Natural killer cell (primary cell): ENCODE data around the gene RNF223. TPM values are rescaled to one million over a fixed set of nuclear protein-coding genes. Genes with fewer than 3 reads are reported as not detected.

Experiments
- ATAC-seq, 3 donors: fragments of 150-1000 bp in 2 of 3; fragments of 200-7000 bp in 1 of 3; cut with Tn5 transposase; 1 replicate in 1 of 3; 2 replicates in 2 of 3; pipeline ENCODE4 v1.10.0; 2021; ENCODE audit warnings: mild to moderate bottlenecking in 2 of 3, moderate library complexity in 2 of 3
- DNase-seq, 2 donors: peaks; one replicate each; pipeline versions ENCODE4 v3.0.0 to v3.0.0-alpha.2; 2013 to 2021; ENCODE audit warnings: mixed read lengths in 1 of 2
- H3K27ac ChIP-seq: one replicate; pipeline ENCODE4 v1.5.1; 2013; ENCODE audit warnings: mild to moderate bottlenecking, low read length
- H3K27me3 ChIP-seq: one replicate; pipeline ENCODE4 v1.6.1; 2013; ENCODE audit warnings: low read length; ENCODE audit not compliant: control insufficient read depth, insufficient read depth
- H3K36me3 ChIP-seq: one replicate; pipeline ENCODE4 v1.6.1; 2013; ENCODE audit warnings: low read length; ENCODE audit not compliant: control insufficient read depth, insufficient read depth
- H3K4me1 ChIP-seq: one replicate; pipeline ENCODE4 v1.6.1; 2013; ENCODE audit warnings: low read length; ENCODE audit not compliant: control insufficient read depth, insufficient read depth
- H3K4me3 ChIP-seq: one replicate; pipeline ENCODE4 v1.5.1; 2013; ENCODE audit warnings: low read length
- H3K9me3 ChIP-seq: one replicate; pipeline ENCODE4 v1.6.1; 2013; ENCODE audit warnings: low read length; ENCODE audit not compliant: control insufficient read depth, insufficient read depth
- H3K27ac Mint-ChIP-seq, 2 donors: one replicate each; pipeline ENCODE4 v1.8.0; 2022; ENCODE audit warnings: mild to moderate bottlenecking in 2 of 2, mixed read lengths in 2 of 2, moderate library complexity in 1 of 2
- H3K27me3 Mint-ChIP-seq, 2 donors: one replicate each; pipeline ENCODE4 v1.8.0; 2022; ENCODE audit warnings: low read depth in 2 of 2, mixed read lengths in 2 of 2
- H3K36me3 Mint-ChIP-seq: one replicate; pipeline ENCODE4 v1.8.0; 2022; ENCODE audit warnings: mixed read lengths
- H3K4me1 Mint-ChIP-seq, 2 donors: one replicate each; pipeline ENCODE4 v1.8.0; 2022; ENCODE audit warnings: mixed read lengths in 2 of 2
- H3K4me3 Mint-ChIP-seq: one replicate; pipeline ENCODE4 v1.8.0; 2022; ENCODE audit warnings: mild to moderate bottlenecking, moderate library complexity, mixed read lengths
- H3K9me3 Mint-ChIP-seq, 2 donors: one replicate each; pipeline ENCODE4 v1.8.0; 2022; ENCODE audit warnings: mixed read lengths in 2 of 2
- WGBS: methylation state at CpG from one replicate; pipeline ENCODE4 v1.1.7; 2013; ENCODE audit warnings: missing lambda C conversion rate; ENCODE audit not compliant: insufficient coverage; 5-methylcytosine and 5-hydroxymethylcytosine counted together
- intact Hi-C: fragments of 100-400 bp; cut with micrococcal nuclease; formaldehyde crosslinking; loops from one replicate; pipeline ENCODE4 v1.14.2; 2022
- total RNA-seq, 4 donors: library from RNA; stranded (reverse); fragments of 120-200 nt in 1 of 4; gene quantifications; one replicate each; pipeline versions ENCODE4 v1.2.3 to v1.2.4, GENCODE V29; 2013 to 2022
- TF ChIP-seq, protein P1 (sequence below): fragments of 200-600 bp; IDR thresholded peaks from one replicate; pipeline ENCODE4 v1.8.0; 2022; ENCODE audit warnings: antibody characterized with exemption

RNF223 gene
- total RNA-seq, 3 donors from 2014 or later (not counting 1 experiment from before 2014, with no cell fraction given), result not detected

DNA sequence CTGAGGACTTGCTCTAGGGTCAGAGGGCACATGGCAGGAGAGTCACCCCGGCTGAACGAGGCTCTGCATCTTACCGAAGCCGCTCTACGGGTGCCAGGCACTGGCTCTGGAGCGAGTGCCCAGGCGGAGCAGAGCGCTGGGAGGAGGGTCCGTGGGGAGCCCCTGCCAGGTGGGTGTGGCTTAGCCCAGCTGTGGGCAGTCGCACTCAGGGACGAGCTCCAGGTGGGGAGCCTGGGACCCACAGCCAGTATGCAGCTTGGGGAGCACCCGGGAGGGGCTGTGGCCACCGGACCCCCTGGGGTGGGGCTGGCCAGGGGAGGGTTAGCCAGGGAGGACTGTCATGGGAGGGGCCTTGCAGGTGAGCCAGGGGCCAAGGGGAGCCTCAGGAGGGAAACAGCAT is 50.4 kb downstream of the RNF223 start:
- H3K4me1 Mint-ChIP-seq, result peaks cover 0 to 14% of the 10 kb centered on the region in 2 donors
- no peak overlapping the region for H3K4me3 Mint-ChIP-seq
- peaks cover 11% of the 10 kb centered on the region for H3K27me3 ChIP-seq
- peaks cover 22% of the 10 kb centered on the region for H3K4me1 ChIP-seq
- no peak overlapping the region for H3K27ac ChIP-seq
- intact Hi-C loops, result no loop called here
- H3K36me3 ChIP-seq, result no peaks in the 10 kb centered on the region
- TF ChIP-seq, protein P1, sequence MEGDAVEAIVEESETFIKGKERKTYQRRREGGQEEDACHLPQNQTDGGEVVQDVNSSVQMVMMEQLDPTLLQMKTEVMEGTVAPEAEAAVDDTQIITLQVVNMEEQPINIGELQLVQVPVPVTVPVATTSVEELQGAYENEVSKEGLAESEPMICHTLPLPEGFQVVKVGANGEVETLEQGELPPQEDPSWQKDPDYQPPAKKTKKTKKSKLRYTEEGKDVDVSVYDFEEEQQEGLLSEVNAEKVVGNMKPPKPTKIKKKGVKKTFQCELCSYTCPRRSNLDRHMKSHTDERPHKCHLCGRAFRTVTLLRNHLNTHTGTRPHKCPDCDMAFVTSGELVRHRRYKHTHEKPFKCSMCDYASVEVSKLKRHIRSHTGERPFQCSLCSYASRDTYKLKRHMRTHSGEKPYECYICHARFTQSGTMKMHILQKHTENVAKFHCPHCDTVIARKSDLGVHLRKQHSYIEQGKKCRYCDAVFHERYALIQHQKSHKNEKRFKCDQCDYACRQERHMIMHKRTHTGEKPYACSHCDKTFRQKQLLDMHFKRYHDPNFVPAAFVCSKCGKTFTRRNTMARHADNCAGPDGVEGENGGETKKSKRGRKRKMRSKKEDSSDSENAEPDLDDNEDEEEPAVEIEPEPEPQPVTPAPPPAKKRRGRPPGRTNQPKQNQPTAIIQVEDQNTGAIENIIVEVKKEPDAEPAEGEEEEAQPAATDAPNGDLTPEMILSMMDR, result no peak
- H3K36me3 Mint-ChIP-seq, result no peaks in the 10 kb centered on the region
- H3K9me3 ChIP-seq, result no peaks in the 10 kb centered on the region
- no peak overlapping the region for H3K27ac Mint-ChIP-seq
- ATAC-seq, result no peak
- H3K4me3 ChIP-seq, result no peak overlapping the region
- 76% methylated on average over 13 of the region's 13 CpGs for WGBS
- H3K27me3 Mint-ChIP-seq, result peaks cover 0 to 9% of the 10 kb centered on the region in 2 donors
- H3K9me3 Mint-ChIP-seq, result no peaks in the 10 kb centered on the region
- no peak for DNase-seq

DNA sequence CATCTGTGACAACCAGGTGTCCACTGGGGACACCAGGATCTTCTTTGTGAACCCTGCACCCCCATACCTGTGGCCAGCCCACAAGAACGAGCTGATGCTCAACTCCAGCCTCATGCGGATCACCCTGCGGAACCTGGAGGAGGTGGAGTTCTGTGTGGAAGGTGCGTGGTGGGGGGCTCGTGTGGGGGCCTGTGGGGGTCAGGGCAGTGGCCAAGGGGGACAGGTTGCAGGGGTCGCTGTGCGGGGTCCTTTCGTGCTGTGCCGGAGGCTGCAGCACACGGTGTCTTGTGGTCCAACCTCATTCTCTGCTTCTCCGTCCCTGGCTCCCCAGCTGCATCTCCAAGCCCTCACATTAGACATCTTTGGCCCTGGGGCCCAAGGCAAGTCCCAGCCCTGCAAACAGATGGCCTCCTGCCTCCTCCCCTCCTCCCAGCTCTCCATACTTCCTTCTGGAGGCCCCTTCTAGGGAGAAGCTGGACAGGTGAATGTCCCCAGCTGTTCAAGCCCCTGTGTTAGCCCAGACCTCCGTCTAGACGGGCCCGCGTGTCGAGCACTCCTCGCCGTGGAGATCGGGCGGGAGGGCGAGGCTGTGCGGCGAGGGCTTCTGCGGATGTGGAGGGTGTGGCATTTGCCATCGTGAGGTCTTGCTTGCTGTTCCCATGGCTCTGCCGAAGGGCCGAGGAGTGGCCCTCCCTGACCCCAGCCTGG is 51.6 kb downstream of the RNF223 start:
- no peak overlapping the region for H3K27ac Mint-ChIP-seq

DNA sequence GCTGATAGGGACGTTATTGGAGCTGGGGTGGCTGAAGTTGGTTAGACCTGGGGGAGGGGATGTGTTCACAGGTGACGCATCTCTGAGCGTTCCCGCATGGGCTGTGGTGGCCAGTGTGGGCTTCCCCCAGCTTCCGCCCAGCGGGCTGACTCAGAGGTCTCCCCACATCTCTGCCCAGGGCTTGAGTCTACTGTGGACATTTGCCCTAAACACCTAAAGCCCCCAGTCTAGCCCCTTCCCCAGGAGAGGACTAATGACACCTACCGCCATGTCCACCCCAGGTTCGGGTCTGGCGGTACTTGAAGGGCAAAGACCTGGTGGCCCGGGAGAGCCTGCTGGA is 52.2 kb downstream of the RNF223 start:
- Histone ChIP-seq H3K36me3 (no peaks in the 10 kb centered on the region), H3K4me1 (peaks cover 24% of the 10 kb centered on the region), H3K9me3 (no peaks in the 10 kb centered on the region), H3K27ac (no peak overlapping the region), H3K4me3 (no peak overlapping the region), H3K27me3 (peaks cover 11% of the 10 kb centered on the region)
- Mint-ChIP-seq H3K4me3 (no peak overlapping the region), H3K27ac (no peak overlapping the region), H3K4me1 (peaks cover 0 to 18% of the 10 kb centered on the region in 2 donors), H3K9me3 (no peaks in the 10 kb centered on the region), H3K27me3 (peaks cover 0 to 9% of the 10 kb centered on the region in 2 donors), H3K36me3 (no peaks in the 10 kb centered on the region)
- 67% methylated on average over 10 of the region's 10 CpGs for WGBS
- ATAC-seq, result no peak
- TF ChIP-seq, protein P1, result no peak
- intact Hi-C loops, result no loop called here
- DNase-seq, result no peak

More for the DNA sequence above, 51.6 kb downstream of the RNF223 start:
- H3K9me3 ChIP-seq, result no peaks in the 10 kb centered on the region
- H3K27me3 ChIP-seq, result peaks cover 11% of the 10 kb centered on the region
- Mint-ChIP-seq H3K27me3 (peaks cover 0 to 9% of the 10 kb centered on the region in 2 donors), H3K9me3 (no peaks in the 10 kb centered on the region), H3K4me1 (peaks cover 0 to 14% of the 10 kb centered on the region in 2 donors), H3K36me3 (no peaks in the 10 kb centered on the region), H3K4me3 (no peak overlapping the region)
- intact Hi-C loops, result no loop called here
- H3K4me1 ChIP-seq, result peaks cover 24% of the 10 kb centered on the region
- no peak for DNase-seq
- TF ChIP-seq, protein P1, result no peak
- H3K4me3 ChIP-seq, result no peak overlapping the region
- H3K36me3 ChIP-seq, result no peaks in the 10 kb centered on the region
- 65% methylated on average over 27 of the region's 27 CpGs for WGBS
- no peak overlapping the region for H3K27ac ChIP-seq
- ATAC-seq, result no peak
